ENCODE measurements around the gene SMC4.

GRCh38 chr3:160471892-160472291 lies 72.4 kb downstream of the SMC4 start:
- TF ChIP-seq, protein P1, sequence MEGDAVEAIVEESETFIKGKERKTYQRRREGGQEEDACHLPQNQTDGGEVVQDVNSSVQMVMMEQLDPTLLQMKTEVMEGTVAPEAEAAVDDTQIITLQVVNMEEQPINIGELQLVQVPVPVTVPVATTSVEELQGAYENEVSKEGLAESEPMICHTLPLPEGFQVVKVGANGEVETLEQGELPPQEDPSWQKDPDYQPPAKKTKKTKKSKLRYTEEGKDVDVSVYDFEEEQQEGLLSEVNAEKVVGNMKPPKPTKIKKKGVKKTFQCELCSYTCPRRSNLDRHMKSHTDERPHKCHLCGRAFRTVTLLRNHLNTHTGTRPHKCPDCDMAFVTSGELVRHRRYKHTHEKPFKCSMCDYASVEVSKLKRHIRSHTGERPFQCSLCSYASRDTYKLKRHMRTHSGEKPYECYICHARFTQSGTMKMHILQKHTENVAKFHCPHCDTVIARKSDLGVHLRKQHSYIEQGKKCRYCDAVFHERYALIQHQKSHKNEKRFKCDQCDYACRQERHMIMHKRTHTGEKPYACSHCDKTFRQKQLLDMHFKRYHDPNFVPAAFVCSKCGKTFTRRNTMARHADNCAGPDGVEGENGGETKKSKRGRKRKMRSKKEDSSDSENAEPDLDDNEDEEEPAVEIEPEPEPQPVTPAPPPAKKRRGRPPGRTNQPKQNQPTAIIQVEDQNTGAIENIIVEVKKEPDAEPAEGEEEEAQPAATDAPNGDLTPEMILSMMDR (IDR thresholded peaks at IDR 0.05): no peak
- no peak for TF ChIP-seq HMGXB4 (CRISPR knock-in tag; IDR thresholded peaks at IDR 0.05)
- no peak for TF ChIP-seq TP53 (CRISPR knock-in tag; IDR thresholded peaks at IDR 0.05)
- TF ChIP-seq, protein P2, sequence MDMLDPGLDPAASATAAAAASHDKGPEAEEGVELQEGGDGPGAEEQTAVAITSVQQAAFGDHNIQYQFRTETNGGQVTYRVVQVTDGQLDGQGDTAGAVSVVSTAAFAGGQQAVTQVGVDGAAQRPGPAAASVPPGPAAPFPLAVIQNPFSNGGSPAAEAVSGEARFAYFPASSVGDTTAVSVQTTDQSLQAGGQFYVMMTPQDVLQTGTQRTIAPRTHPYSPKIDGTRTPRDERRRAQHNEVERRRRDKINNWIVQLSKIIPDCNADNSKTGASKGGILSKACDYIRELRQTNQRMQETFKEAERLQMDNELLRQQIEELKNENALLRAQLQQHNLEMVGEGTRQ (CRISPR knock-in tag; IDR thresholded peaks at IDR 0.05): no peak
- TF ChIP-seq ELF4 (CRISPR knock-in tag; IDR thresholded peaks at IDR 0.05; ENCODE audit: low read depth): no peak
- no peak for TF ChIP-seq SOX15 (CRISPR knock-in tag; IDR thresholded peaks at IDR 0.05)
- no peak for TF ChIP-seq ZBTB21 (CRISPR knock-in tag; IDR thresholded peaks at IDR 0.05; ENCODE audit: borderline replicate concordance)
- TF ChIP-seq, protein P3, sequence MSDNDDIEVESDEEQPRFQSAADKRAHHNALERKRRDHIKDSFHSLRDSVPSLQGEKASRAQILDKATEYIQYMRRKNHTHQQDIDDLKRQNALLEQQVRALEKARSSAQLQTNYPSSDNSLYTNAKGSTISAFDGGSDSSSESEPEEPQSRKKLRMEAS (CRISPR knock-in tag; IDR thresholded peaks at IDR 0.05): no peak
- no peak for TF ChIP-seq ZNF138 (CRISPR knock-in tag; conservative IDR thresholded peaks at IDR 0.05)
- TF ChIP-seq, protein P4, sequence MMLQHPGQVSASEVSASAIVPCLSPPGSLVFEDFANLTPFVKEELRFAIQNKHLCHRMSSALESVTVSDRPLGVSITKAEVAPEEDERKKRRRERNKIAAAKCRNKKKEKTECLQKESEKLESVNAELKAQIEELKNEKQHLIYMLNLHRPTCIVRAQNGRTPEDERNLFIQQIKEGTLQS (CRISPR knock-in tag; conservative IDR thresholded peaks at IDR 0.05): no peak
- TF ChIP-seq CREB1 (CRISPR knock-in tag; IDR thresholded peaks at IDR 0.05): no peak
- TF ChIP-seq, protein P5, sequence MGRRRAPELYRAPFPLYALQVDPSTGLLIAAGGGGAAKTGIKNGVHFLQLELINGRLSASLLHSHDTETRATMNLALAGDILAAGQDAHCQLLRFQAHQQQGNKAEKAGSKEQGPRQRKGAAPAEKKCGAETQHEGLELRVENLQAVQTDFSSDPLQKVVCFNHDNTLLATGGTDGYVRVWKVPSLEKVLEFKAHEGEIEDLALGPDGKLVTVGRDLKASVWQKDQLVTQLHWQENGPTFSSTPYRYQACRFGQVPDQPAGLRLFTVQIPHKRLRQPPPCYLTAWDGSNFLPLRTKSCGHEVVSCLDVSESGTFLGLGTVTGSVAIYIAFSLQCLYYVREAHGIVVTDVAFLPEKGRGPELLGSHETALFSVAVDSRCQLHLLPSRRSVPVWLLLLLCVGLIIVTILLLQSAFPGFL (CRISPR knock-in tag; IDR thresholded peaks at IDR 0.05; ENCODE audit: borderline replicate concordance): no peak
- no peak for TF ChIP-seq CREM (CRISPR knock-in tag; IDR thresholded peaks at IDR 0.05)
